Ammon's horn (tissue), 1 donor: Measurements from ENCODE around the gene EIF4EBP2.

Experiments
- DNase-seq: peaks from one replicate; pipeline ENCODE4 v3.0.0-alpha.2; 2016; ENCODE audit warnings: low spot score

Gene EIF4EBP2

GRCh38 chr10:70404036-70404786, at the start of gene EIF4EBP2:
EIF4EBP2 (plus strand) TSS chr10:70404145; CDS start chr10:70404402, 257 bp downstream.
- DNase-seq, result peak; percentile 99

- DNase-seq, result peak; percentile 68
Observed at GRCh38 chr10:70354556-70354955, 49.4 kb upstream of the EIF4EBP2 start.

- peak; percentile 51 for DNase-seq
Observed at GRCh38 chr10:70355051-70356021, 48.6 kb upstream of the EIF4EBP2 start.

GRCh38 chr10:70357565-70357964, 46.4 kb upstream of the EIF4EBP2 start:
- no peak for DNase-seq

GRCh38 chr10:70358446-70358845, 45.5 kb upstream of the EIF4EBP2 start:
- no peak for DNase-seq

- DNase-seq, result no peak
Observed at GRCh38 chr10:70359017-70359550, 44.9 kb upstream of the EIF4EBP2 start.

GRCh38 chr10:70360215-70360614, 43.7 kb upstream of the EIF4EBP2 start:
- DNase-seq, result no peak

- no peak for DNase-seq
Observed at GRCh38 chr10:70362328-70362727, 41.6 kb upstream of the EIF4EBP2 start.

- DNase-seq, result no peak
Observed at GRCh38 chr10:70363292-70363691, 40.7 kb upstream of the EIF4EBP2 start.

- peak; percentile 95 for DNase-seq
Observed at GRCh38 chr10:70363971-70364771, 39.8 kb upstream of the EIF4EBP2 start.

- no peak for DNase-seq
Observed at GRCh38 chr10:70364772-70365091, 39.2 kb upstream of the EIF4EBP2 start.

- DNase-seq, result no peak
Observed at GRCh38 chr10:70367195-70367796, 36.6 kb upstream of the EIF4EBP2 start.

GRCh38 chr10:70368774-70369482, 35.0 kb upstream of the EIF4EBP2 start:
- DNase-seq, result no peak

- DNase-seq, result no peak
Observed at GRCh38 chr10:70369498-70370018, 34.4 kb upstream of the EIF4EBP2 start.

- no peak for DNase-seq
Observed at GRCh38 chr10:70370766-70371165, 33.2 kb upstream of the EIF4EBP2 start.

GRCh38 chr10:70371846-70372245, 32.1 kb upstream of the EIF4EBP2 start:
- DNase-seq, result no peak

- no peak for DNase-seq
Observed at GRCh38 chr10:70374775-70375614, 28.9 kb upstream of the EIF4EBP2 start.

- DNase-seq, result no peak
Observed at GRCh38 chr10:70376436-70377378, 27.2 kb upstream of the EIF4EBP2 start.

- DNase-seq, result no peak
Observed at GRCh38 chr10:70378122-70378521, 25.8 kb upstream of the EIF4EBP2 start.
